H9 (cell line): Measurements from ENCODE around the gene CRACDL. TPM values are rescaled to one million over a fixed set of nuclear protein-coding genes. Genes with fewer than 3 reads are reported as not detected.

Experiments
- DNase-seq: peaks from one replicate; pipeline ENCODE4 v3.0.0-alpha.2; 2017
- H2AFZ ChIP-seq: one replicate; pipeline ENCODE4 v1.6.1; 2013; ENCODE audit warnings: mild to moderate bottlenecking, low read length, control low read depth, moderate library complexity
- H2AK5ac ChIP-seq: 2 replicates; pipeline ENCODE4 v1.6.1; 2013; ENCODE audit warnings: low read length, control low read depth, mixed read lengths; ENCODE audit not compliant: insufficient read length
- H2BK120ac ChIP-seq: one replicate; pipeline ENCODE4 v1.6.1; 2013; ENCODE audit warnings: low read depth, mild to moderate bottlenecking, low read length, control low read depth, inconsistent platforms; ENCODE audit not compliant: poor library complexity, severe bottlenecking
- H2BK12ac ChIP-seq: 2 replicates; pipeline ENCODE4 v1.6.1; 2013; ENCODE audit warnings: low read length, control low read depth, mixed read lengths, low read depth; ENCODE audit not compliant: insufficient read length
- H2BK15ac ChIP-seq: 2 replicates; pipeline ENCODE4 v1.6.1; 2013; ENCODE audit warnings: low read depth, low read length, control low read depth
- H2BK20ac ChIP-seq: one replicate; pipeline ENCODE4 v1.6.1; 2013; ENCODE audit warnings: low read depth, mild to moderate bottlenecking, low read length, control low read depth, inconsistent platforms; ENCODE audit not compliant: poor library complexity, severe bottlenecking
- H2BK5ac ChIP-seq: 2 replicates; pipeline ENCODE4 v1.6.1; 2013; ENCODE audit warnings: low read length, control low read depth, mixed read lengths; ENCODE audit not compliant: insufficient read length
- H3K14ac ChIP-seq: 2 replicates; pipeline ENCODE4 v1.6.1; 2013; ENCODE audit warnings: low read length, control low read depth; ENCODE audit not compliant: insufficient read depth
- H3K18ac ChIP-seq: 2 replicates; pipeline ENCODE4 v1.6.1; 2013; ENCODE audit warnings: low read depth, mild to moderate bottlenecking, mixed read lengths, low read length, control low read depth; ENCODE audit not compliant: insufficient read length
- H3K23ac ChIP-seq: 2 replicates; pipeline ENCODE4 v1.6.1; 2013; ENCODE audit warnings: low read length, control low read depth, mixed read lengths, low read depth; ENCODE audit not compliant: insufficient read length
- H3K23me2 ChIP-seq: 2 replicates; pipeline ENCODE4 v1.6.1; 2013; ENCODE audit warnings: low read depth, mild to moderate bottlenecking, mixed read lengths, low read length, control low read depth; ENCODE audit not compliant: insufficient read length, poor library complexity, severe bottlenecking
- H3K27ac ChIP-seq: 2 replicates; pipeline ENCODE4 v1.5.1; 2013; ENCODE audit warnings: low read length, control low read depth, mixed read lengths, low read depth; ENCODE audit not compliant: insufficient read length
- H3K27me3 ChIP-seq: 2 replicates; pipeline ENCODE4 v1.6.1; 2013; ENCODE audit warnings: low read length, control low read depth, inconsistent platforms; ENCODE audit not compliant: insufficient read depth
- H3K4ac ChIP-seq: 2 replicates; pipeline ENCODE4 v1.6.1; 2013; ENCODE audit warnings: low read depth, mild to moderate bottlenecking, control low read depth, inconsistent platforms, low read length, moderate library complexity
- H3K4me1 ChIP-seq: 2 replicates; pipeline ENCODE4 v1.6.1; 2013; ENCODE audit warnings: low read length, control low read depth, inconsistent platforms; ENCODE audit not compliant: insufficient read depth
- H3K4me2 ChIP-seq: 2 replicates; pipeline ENCODE4 v1.6.1; 2013; ENCODE audit warnings: low read length, control low read depth, mixed read lengths; ENCODE audit not compliant: insufficient read length, insufficient read depth
- H3K56ac ChIP-seq: 2 replicates; pipeline ENCODE4 v1.6.1; 2013; ENCODE audit warnings: low read depth, mild to moderate bottlenecking, mixed read lengths, low read length, control low read depth; ENCODE audit not compliant: insufficient read length
- H3K79me1 ChIP-seq: 2 replicates; pipeline ENCODE4 v1.6.1; 2013; ENCODE audit warnings: low read depth, mild to moderate bottlenecking, moderate library complexity, low read length, control low read depth, inconsistent platforms; ENCODE audit not compliant: insufficient read depth, poor library complexity, severe bottlenecking
- H3K79me2 ChIP-seq: 2 replicates; pipeline ENCODE4 v1.6.1; 2013; ENCODE audit warnings: low read length, control low read depth, inconsistent platforms; ENCODE audit not compliant: insufficient read depth
- H3K9ac ChIP-seq: 2 replicates; pipeline ENCODE4 v1.6.1; 2013; ENCODE audit warnings: low read length, control low read depth, mixed read lengths; ENCODE audit not compliant: insufficient read length; ENCODE audit errors: extremely low read depth
- H3K9me3 ChIP-seq: one replicate; pipeline ENCODE4 v1.6.1; 2013; ENCODE audit warnings: low read depth, low read length, inconsistent platforms; ENCODE audit not compliant: control insufficient read depth
- H3T11ph ChIP-seq: one replicate; pipeline ENCODE4 v1.6.1; 2013; ENCODE audit warnings: mild to moderate bottlenecking, low read length, control low read depth, inconsistent platforms
- H4K20me1 ChIP-seq: one replicate; pipeline ENCODE4 v1.6.1; 2013; ENCODE audit not compliant: control insufficient read depth, insufficient read length, insufficient read depth
- H4K5ac ChIP-seq: 2 replicates; pipeline ENCODE4 v1.6.1; 2013; ENCODE audit warnings: low read depth, mild to moderate bottlenecking, mixed read lengths, low read length, control low read depth; ENCODE audit not compliant: insufficient read length
- H4K8ac ChIP-seq: replicated peaks from 2 replicates; pipeline ENCODE4 v1.6.1; 2013; ENCODE audit warnings: low read length, control low read depth, mixed read lengths, low read depth; ENCODE audit not compliant: insufficient read length
- H4K91ac ChIP-seq: 2 replicates; pipeline ENCODE4 v1.6.1; 2013; ENCODE audit warnings: low read depth, mild to moderate bottlenecking, moderate library complexity, mixed read lengths, low read length, control low read depth; ENCODE audit not compliant: insufficient read length
- H3K27ac Mint-ChIP-seq, 3 experiments: 2 replicates in 2 of 3; 3 replicates in 1 of 3; pipeline ENCODE4 v1.8.0; 2020 to 2021; ENCODE audit warnings: mixed read lengths in 3 of 3, mild to moderate bottlenecking in 1 of 3, moderate library complexity in 1 of 3
- H3K27me3 Mint-ChIP-seq: 2 replicates; pipeline ENCODE4 v1.8.0; 2021; ENCODE audit warnings: low read depth, mild to moderate bottlenecking, moderate library complexity, mixed read lengths
- H3K36me3 Mint-ChIP-seq, 3 experiments: 2 replicates in 2 of 3; 3 replicates in 1 of 3; pipeline ENCODE4 v1.8.0; 2020 to 2021; ENCODE audit warnings: low read depth in 3 of 3, mixed read lengths in 3 of 3; ENCODE audit not compliant: insufficient read depth in 1 of 3
- H3K4me1 Mint-ChIP-seq, 2 experiments: 2 replicates each; pipeline ENCODE4 v1.8.0; 2020; ENCODE audit warnings: mixed read lengths in 2 of 2
- H3K4me3 Mint-ChIP-seq, 2 experiments: 2 replicates in 1 of 2; 3 replicates in 1 of 2; pipeline ENCODE4 v1.8.0; 2020 to 2021; ENCODE audit warnings: mild to moderate bottlenecking in 2 of 2, mixed read lengths in 2 of 2, moderate library complexity in 1 of 2
- H3K9me3 Mint-ChIP-seq, 2 experiments: 2 replicates in 1 of 2; 3 replicates in 1 of 2; pipeline ENCODE4 v1.8.0; 2020; ENCODE audit warnings: mild to moderate bottlenecking in 2 of 2, mixed read lengths in 2 of 2, moderate library complexity in 1 of 2
- WGBS: extraction: QIAGEN DNeasy Blood & Tissue Kit; methylation state at CpG from one replicate; pipeline ENCODE4 v1.1.7; 2013; ENCODE audit warnings: missing lambda C conversion rate, low lambda C conversion rate, mixed read lengths; ENCODE audit not compliant: insufficient read length; ENCODE audit errors: extremely low coverage; 5-methylcytosine and 5-hydroxymethylcytosine counted together
- total RNA-seq: library from RNA; stranded (reverse); gene quantifications from 2 replicates; pipeline ENCODE4 v1.2.1, GENCODE V29; 2021
- TF ChIP-seq, protein P1 (sequence below): fragments of 200-600 bp; sonication (generic); conservative IDR thresholded peaks from 3 replicates; pipeline ENCODE4 v1.8.0; 2021; ENCODE audit warnings: antibody characterized with exemption, mild to moderate bottlenecking

The CRACDL gene
- total RNA-seq, 1 experiment from 2014 or later: 0.48 TPM

DNA sequence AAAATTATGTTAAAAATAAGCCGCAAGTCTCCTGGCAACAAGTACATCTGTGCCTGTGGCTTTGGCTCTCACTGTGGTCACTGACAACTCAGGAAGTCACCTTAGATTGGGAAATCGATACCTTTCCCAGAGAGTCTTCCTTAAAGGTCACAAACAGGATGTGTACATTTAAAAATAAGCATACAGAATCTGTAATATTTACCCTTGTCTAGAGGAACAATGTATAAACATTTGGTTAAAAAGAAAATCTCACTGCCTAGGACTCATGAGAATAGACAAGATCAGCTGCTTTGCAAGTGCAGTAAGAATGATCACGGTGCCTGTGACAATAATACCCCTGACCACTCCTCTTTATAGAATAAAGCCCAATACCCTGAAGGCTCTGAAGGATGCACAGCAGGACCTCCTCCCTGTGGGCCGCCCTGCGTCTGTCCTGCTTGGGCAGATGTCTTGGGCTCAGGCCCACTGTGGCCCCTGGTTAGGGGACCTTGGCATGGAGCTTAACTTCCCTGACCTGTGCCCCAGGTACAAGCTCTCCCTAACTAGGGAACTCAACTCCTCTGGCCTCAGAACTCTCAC lies 107.1 kb downstream of the CRACDL start:
- no peak overlapping the region for H4K5ac ChIP-seq
- H3K4ac ChIP-seq: no peak overlapping the region
- no peak overlapping the region for H3T11ph ChIP-seq
- H3K18ac ChIP-seq: no peak overlapping the region
- H4K20me1 ChIP-seq: no peaks in the 10 kb centered on the region
- no peak overlapping the region for H2AFZ ChIP-seq
- no peaks in the 10 kb centered on the region for H3K79me1 ChIP-seq
- no peak overlapping the region for H3K14ac ChIP-seq
- Mint-ChIP-seq H3K27ac (no peak overlapping the region), H3K27me3 (peaks cover 35% of the 10 kb centered on the region), H3K4me3 (no peak overlapping the region), H3K4me1 (0 out of 4 replicates have a peak, but pooled peaks cover 0 to 3% of the 10 kb centered on the region in 2 experiments), H3K36me3 (no peaks in the 10 kb centered on the region), H3K9me3 (no peaks in the 10 kb centered on the region)
- TF ChIP-seq, protein P1, sequence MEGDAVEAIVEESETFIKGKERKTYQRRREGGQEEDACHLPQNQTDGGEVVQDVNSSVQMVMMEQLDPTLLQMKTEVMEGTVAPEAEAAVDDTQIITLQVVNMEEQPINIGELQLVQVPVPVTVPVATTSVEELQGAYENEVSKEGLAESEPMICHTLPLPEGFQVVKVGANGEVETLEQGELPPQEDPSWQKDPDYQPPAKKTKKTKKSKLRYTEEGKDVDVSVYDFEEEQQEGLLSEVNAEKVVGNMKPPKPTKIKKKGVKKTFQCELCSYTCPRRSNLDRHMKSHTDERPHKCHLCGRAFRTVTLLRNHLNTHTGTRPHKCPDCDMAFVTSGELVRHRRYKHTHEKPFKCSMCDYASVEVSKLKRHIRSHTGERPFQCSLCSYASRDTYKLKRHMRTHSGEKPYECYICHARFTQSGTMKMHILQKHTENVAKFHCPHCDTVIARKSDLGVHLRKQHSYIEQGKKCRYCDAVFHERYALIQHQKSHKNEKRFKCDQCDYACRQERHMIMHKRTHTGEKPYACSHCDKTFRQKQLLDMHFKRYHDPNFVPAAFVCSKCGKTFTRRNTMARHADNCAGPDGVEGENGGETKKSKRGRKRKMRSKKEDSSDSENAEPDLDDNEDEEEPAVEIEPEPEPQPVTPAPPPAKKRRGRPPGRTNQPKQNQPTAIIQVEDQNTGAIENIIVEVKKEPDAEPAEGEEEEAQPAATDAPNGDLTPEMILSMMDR: no peak
- H3K27me3 ChIP-seq: peaks cover 2% of the 10 kb centered on the region; the same call in 1 of the 2 replicates
- no peak overlapping the region for H3K9ac ChIP-seq
- H4K8ac ChIP-seq: no peak overlapping the region
- H3K23ac ChIP-seq: no peak overlapping the region
- H2AK5ac ChIP-seq: no peak overlapping the region
- WGBS: no CpG with 5 or more reads among the region's 5 CpGs
- H3K9me3 ChIP-seq: no peaks in the 10 kb centered on the region
- no peaks in the 10 kb centered on the region for H3K79me2 ChIP-seq
- H2BK5ac ChIP-seq: no peak overlapping the region
- no peak overlapping the region for H4K91ac ChIP-seq
- no peak overlapping the region for H2BK15ac ChIP-seq
- H3K4me2 ChIP-seq: no peak overlapping the region
- no peaks in the 10 kb centered on the region for H3K23me2 ChIP-seq
- H3K56ac ChIP-seq: no peak overlapping the region
- H2BK20ac ChIP-seq: no peak overlapping the region
- no peak overlapping the region for H2BK12ac ChIP-seq
- no peaks in the 10 kb centered on the region for H3K4me1 ChIP-seq
- no peak for DNase-seq
- no peak overlapping the region for H2BK120ac ChIP-seq
- no peak overlapping the region for H3K27ac ChIP-seq
